Activated CD4-positive, alpha-beta T cell treated with anti-CD3 and anti-CD28 coated beads for 24 hours (primary cell): ENCODE results near the gene PTCH2.

ENCODE experiments used
- DNase-seq, 2 donors: peaks; one replicate each; pipeline ENCODE4 v3.0.0-alpha.2; 2020; ENCODE audit warnings: low read depth in 2 of 2

Gene PTCH2

GRCh38 chr1:44842862-44843655 lies at the start of gene PTCH2:
Gene PTCH2 (minus strand): TSS chr1:44843253. CDS start chr1:44842932, 321 bp downstream.
- DNase-seq = no peak

- DNase-seq = no peak
Observed at GRCh38 chr1:44890007-44890406, 47.0 kb upstream of the PTCH2 start.

- no peak for DNase-seq
Observed at GRCh38 chr1:44885406-44885805, 42.4 kb upstream of the PTCH2 start.

- DNase-seq = no peak
Observed at GRCh38 chr1:44884746-44885145, 41.7 kb upstream of the PTCH2 start.

- no peak for DNase-seq
Observed at GRCh38 chr1:44881011-44881632, 38.1 kb upstream of the PTCH2 start.

- DNase-seq = no peak
Observed at GRCh38 chr1:44874155-44874554, 31.1 kb upstream of the PTCH2 start.

GRCh38 chr1:44870096-44870495 lies 27.0 kb upstream of the PTCH2 start:
- DNase-seq = no peak

GRCh38 chr1:44867801-44868200 lies 24.7 kb upstream of the PTCH2 start:
- no peak for DNase-seq

- DNase-seq = no peak
Observed at GRCh38 chr1:44862829-44863401, 19.9 kb upstream of the PTCH2 start.

- no peak for DNase-seq
Observed at GRCh38 chr1:44860891-44861425, 17.9 kb upstream of the PTCH2 start.

- no peak for DNase-seq
Observed at GRCh38 chr1:44860331-44860730, 17.3 kb upstream of the PTCH2 start.

- DNase-seq = no peak
Observed at GRCh38 chr1:44857446-44857845, 14.4 kb upstream of the PTCH2 start.

GRCh38 chr1:44855742-44856141 lies 12.7 kb upstream of the PTCH2 start:
- no peak for DNase-seq

GRCh38 chr1:44854970-44855369 lies 11.9 kb upstream of the PTCH2 start:
- DNase-seq = no peak

GRCh38 chr1:44853201-44853600 lies 10.1 kb upstream of the PTCH2 start:
- no peak for DNase-seq

- no peak for DNase-seq
Observed at GRCh38 chr1:44851308-44851707, 8.3 kb upstream of the PTCH2 start.

- no peak for DNase-seq
Observed at GRCh38 chr1:44849575-44850132, 6.6 kb upstream of the PTCH2 start.

GRCh38 chr1:44848456-44849181 lies 5.6 kb upstream of the PTCH2 start:
- DNase-seq = no peak

- DNase-seq = no peak
Observed at GRCh38 chr1:44847845-44848244, 4.8 kb upstream of the PTCH2 start.

- DNase-seq = no peak
Observed at GRCh38 chr1:44846985-44847384, 3.9 kb upstream of the PTCH2 start.

GRCh38 chr1:44842486-44842861 lies 579 bp downstream of the PTCH2 start:
- DNase-seq = no peak

- DNase-seq = no peak
Observed at GRCh38 chr1:44839576-44839975, 3.5 kb downstream of the PTCH2 start.
